T follicular helper cell (primary cell): ENCODE measurements around the gene TREH.
"Not testable (repeated sequence)": the region's sequence is repeated elsewhere in the genome, so short reads cannot be mapped to it uniquely, and the experiment has no call there.

ENCODE experiments used
- DNase-seq: peaks from one replicate; pipeline ENCODE4 v3.0.0-alpha.2; 2020; ENCODE audit warnings: low read depth

Gene TREH

GRCh38 chr11:118628861-118629549 lies 50.4 kb downstream of the TREH start:
- no peak for DNase-seq

GRCh38 chr11:118628432-118628831 lies 51.0 kb downstream of the TREH start:
- no peak for DNase-seq

GRCh38 chr11:118628031-118628430 lies 51.4 kb downstream of the TREH start:
- DNase-seq: no peak

- no peak for DNase-seq
These were observed 51.9 kb downstream of the TREH start for GRCh38 chr11:118627566-118627965.

- DNase-seq: no peak
These were observed 53.5 kb downstream of the TREH start for GRCh38 chr11:118625976-118626375.

GRCh38 chr11:118625036-118625690 lies 54.3 kb downstream of the TREH start:
- no peak for DNase-seq

GRCh38 chr11:118623269-118623655 lies 56.2 kb downstream of the TREH start:
- no peak for DNase-seq

GRCh38 chr11:118622376-118623268 lies 56.8 kb downstream of the TREH start:
- DNase-seq: no peak

GRCh38 chr11:118621784-118622375 lies 57.6 kb downstream of the TREH start:
- DNase-seq: no peak

- DNase-seq: no peak
These were observed 58.2 kb downstream of the TREH start for GRCh38 chr11:118621071-118621783.

GRCh38 chr11:118620529-118621070 lies 58.9 kb downstream of the TREH start:
- DNase-seq: no peak

GRCh38 chr11:118619444-118620197 lies 59.8 kb downstream of the TREH start:
- DNase-seq: no peak

GRCh38 chr11:118618991-118619375 lies 60.5 kb downstream of the TREH start:
- DNase-seq: no peak

- DNase-seq: no peak
These were observed 61.1 kb downstream of the TREH start for GRCh38 chr11:118618115-118618990.

GRCh38 chr11:118615976-118616371 lies 63.5 kb downstream of the TREH start:
- DNase-seq: no peak

GRCh38 chr11:118615282-118615975 lies 64.0 kb downstream of the TREH start:
- no peak for DNase-seq

GRCh38 chr11:118614511-118614910 lies 64.9 kb downstream of the TREH start:
- no peak for DNase-seq

- no peak for DNase-seq
These were observed 67.1 kb downstream of the TREH start for GRCh38 chr11:118612378-118612777.

- not testable (repeated sequence) for DNase-seq
These were observed 68.0 kb downstream of the TREH start for GRCh38 chr11:118611433-118611795.
